ENCODE data around the gene HEXIM2.

HEXIM2 gene

GRCh38 chr17:45149037-45149668 lies 12.5 kb upstream of the HEXIM2 start (continued):
- TF ChIP-seq, protein P1, sequence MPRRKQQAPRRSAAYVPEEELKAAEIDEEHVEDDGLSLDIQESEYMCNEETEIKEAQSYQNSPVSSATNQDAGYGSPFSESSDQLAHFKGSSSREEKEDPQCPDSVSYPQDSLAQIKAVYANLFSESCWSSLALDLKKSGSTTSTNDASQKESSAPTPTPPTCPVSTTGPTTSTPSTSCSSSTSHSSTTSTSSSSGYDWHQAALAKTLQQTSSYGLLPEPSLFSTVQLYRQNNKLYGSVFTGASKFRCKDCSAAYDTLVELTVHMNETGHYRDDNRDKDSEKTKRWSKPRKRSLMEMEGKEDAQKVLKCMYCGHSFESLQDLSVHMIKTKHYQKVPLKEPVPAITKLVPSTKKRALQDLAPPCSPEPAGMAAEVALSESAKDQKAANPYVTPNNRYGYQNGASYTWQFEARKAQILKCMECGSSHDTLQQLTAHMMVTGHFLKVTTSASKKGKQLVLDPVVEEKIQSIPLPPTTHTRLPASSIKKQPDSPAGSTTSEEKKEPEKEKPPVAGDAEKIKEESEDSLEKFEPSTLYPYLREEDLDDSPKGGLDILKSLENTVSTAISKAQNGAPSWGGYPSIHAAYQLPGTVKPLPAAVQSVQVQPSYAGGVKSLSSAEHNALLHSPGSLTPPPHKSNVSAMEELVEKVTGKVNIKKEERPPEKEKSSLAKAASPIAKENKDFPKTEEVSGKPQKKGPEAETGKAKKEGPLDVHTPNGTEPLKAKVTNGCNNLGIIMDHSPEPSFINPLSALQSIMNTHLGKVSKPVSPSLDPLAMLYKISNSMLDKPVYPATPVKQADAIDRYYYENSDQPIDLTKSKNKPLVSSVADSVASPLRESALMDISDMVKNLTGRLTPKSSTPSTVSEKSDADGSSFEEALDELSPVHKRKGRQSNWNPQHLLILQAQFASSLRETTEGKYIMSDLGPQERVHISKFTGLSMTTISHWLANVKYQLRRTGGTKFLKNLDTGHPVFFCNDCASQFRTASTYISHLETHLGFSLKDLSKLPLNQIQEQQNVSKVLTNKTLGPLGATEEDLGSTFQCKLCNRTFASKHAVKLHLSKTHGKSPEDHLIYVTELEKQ (tag by site-specific recombination; IDR thresholded peaks at IDR 0.05; ENCODE audit: borderline replicate concordance): no peak
- TF ChIP-seq OVOL3 (tag by site-specific recombination; IDR thresholded peaks at IDR 0.05) (no peak), ZFP41 (tag by site-specific recombination; IDR thresholded peaks at IDR 0.05; ENCODE audit: borderline replicate concordance) (no peak), ZNF223 (tag by site-specific recombination; IDR thresholded peaks at IDR 0.05) (no peak), KLF10 (tag by site-specific recombination; IDR thresholded peaks at IDR 0.05) (no peak), ZNF169 (tag by site-specific recombination; IDR thresholded peaks at IDR 0.05) (no peak), ZNF146 (tag by site-specific recombination; IDR thresholded peaks at IDR 0.05) (no peak), WT1 (tag by site-specific recombination; IDR thresholded peaks at IDR 0.05) (peak; percentile 41; the same call in 1 of the 2 replicates), ZNF394 (tag by site-specific recombination; IDR thresholded peaks at IDR 0.05; ENCODE audit: borderline replicate concordance) (no peak), ZNF777 (tag by site-specific recombination; IDR thresholded peaks at IDR 0.05; ENCODE audit: borderline replicate concordance) (0 out of 2 replicates have a peak, but pooled peaks have one; percentile 37), ZNF132 (tag by site-specific recombination; IDR thresholded peaks at IDR 0.05; ENCODE audit: borderline replicate concordance) (no peak), ZNF792 (tag by site-specific recombination; IDR thresholded peaks at IDR 0.05) (no peak), BCL11A (tag by site-specific recombination; IDR thresholded peaks at IDR 0.05; ENCODE audit: low read depth) (0 out of 2 replicates have a peak, but pooled peaks have one; percentile 44), ZBTB17 (tag by site-specific recombination; IDR thresholded peaks at IDR 0.05) (no peak), ZSCAN30 (tag by site-specific recombination; IDR thresholded peaks at IDR 0.05) (peak; percentile 70), ZNF449 (tag by site-specific recombination; IDR thresholded peaks at IDR 0.05) (no peak), ZNF426 (tag by site-specific recombination; IDR thresholded peaks at IDR 0.05) (no peak), ZNF549 (tag by site-specific recombination; IDR thresholded peaks at IDR 0.05) (no peak), ZFP69B (tag by site-specific recombination; IDR thresholded peaks at IDR 0.05) (no peak), ZNF785 (tag by site-specific recombination; IDR thresholded peaks at IDR 0.05) (no peak), SCRT2 (tag by site-specific recombination; IDR thresholded peaks at IDR 0.05) (no peak), GLI2 (tag by site-specific recombination; IDR thresholded peaks at IDR 0.05; ENCODE audit: borderline replicate concordance, low read depth) (no peak), ATF2 (tag by site-specific recombination; IDR thresholded peaks at IDR 0.05; ENCODE audit: low read depth) (no peak), ZNF404 (tag by site-specific recombination; IDR thresholded peaks at IDR 0.05) (no peak), ZNF10 (tag by site-specific recombination; IDR thresholded peaks at IDR 0.05) (no peak), ZNF155 (tag by site-specific recombination; IDR thresholded peaks at IDR 0.05) (no peak), ZNF221 (tag by site-specific recombination; IDR thresholded peaks at IDR 0.05; ENCODE audit: borderline replicate concordance) (no peak), ZNF423 (tag by site-specific recombination; IDR thresholded peaks at IDR 0.05) (peak; percentile 82)
- TF ChIP-seq, protein P2, sequence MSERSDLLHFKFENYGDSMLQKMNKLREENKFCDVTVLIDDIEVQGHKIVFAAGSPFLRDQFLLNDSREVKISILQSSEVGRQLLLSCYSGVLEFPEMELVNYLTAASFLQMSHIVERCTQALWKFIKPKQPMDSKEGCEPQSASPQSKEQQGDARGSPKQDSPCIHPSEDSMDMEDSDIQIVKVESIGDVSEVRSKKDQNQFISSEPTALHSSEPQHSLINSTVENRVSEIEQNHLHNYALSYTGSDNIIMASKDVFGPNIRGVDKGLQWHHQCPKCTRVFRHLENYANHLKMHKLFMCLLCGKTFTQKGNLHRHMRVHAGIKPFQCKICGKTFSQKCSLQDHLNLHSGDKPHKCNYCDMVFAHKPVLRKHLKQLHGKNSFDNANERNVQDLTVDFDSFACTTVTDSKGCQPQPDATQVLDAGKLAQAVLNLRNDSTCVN (tag by site-specific recombination; optimal IDR thresholded peaks at IDR 0.05): no peak
- TF ChIP-seq, protein P3, sequence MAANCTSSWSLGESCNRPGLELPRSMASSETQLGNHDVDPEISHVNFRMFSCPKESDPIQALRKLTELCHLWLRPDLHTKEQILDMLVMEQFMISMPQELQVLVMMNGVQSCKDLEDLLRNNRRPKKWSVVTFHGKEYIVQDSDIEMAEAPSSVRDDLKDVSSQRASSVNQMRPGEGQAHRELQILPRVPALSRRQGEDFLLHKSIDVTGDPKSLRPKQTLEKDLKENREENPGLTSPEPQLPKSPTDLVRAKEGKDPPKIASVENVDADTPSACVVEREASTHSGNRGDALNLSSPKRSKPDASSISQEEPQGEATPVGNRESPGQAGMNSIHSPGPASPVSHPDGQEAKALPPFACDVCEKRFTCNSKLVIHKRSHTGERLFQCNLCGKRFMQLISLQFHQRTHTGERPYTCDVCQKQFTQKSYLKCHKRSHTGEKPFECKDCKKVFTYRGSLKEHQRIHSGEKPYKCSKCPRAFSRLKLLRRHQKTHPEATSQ (tag by site-specific recombination; IDR thresholded peaks at IDR 0.05): no peak

Measured in HEK293 (cell line).